Measurements from ENCODE around the gene ZNF311. TPM values are rescaled to one million over a fixed set of nuclear protein-coding genes. Genes with fewer than 3 reads are reported as not detected.

Gene ZNF311
- total and polyA plus RNA-seq, 2 of the 13 experiments (the other 11 are each of a cell fraction or from before 2014, with no cell fraction given) = not detected

GRCh38 chr6:28947831-28948270 is 57.3 kb downstream of the ZNF311 start (continued):
- TF ChIP-seq HMGXB4 (CRISPR knock-in tag; IDR thresholded peaks at IDR 0.05; ENCODE audit: borderline replicate concordance in 1 of 2, low read depth in 1 of 2) (peak; percentile 71 to 91; a peak in 3 of 4 replicates), ZNF441 (CRISPR knock-in tag; IDR thresholded peaks at IDR 0.05; ENCODE audit: borderline replicate concordance) (0 out of 2 replicates have a peak, but pooled peaks have one; percentile 29), ZNF558 (CRISPR knock-in tag; IDR thresholded peaks at IDR 0.05; ENCODE audit: borderline replicate concordance) (no peak), ZNF143 (CRISPR knock-in tag; IDR thresholded peaks at IDR 0.05) (no peak), KLF6 (CRISPR knock-in tag; IDR thresholded peaks at IDR 0.05) (no peak), ETV6 (CRISPR knock-in tag; conservative IDR thresholded peaks at IDR 0.05) (no peak), MAF1 (CRISPR knock-in tag; IDR thresholded peaks at IDR 0.05; ENCODE audit: borderline replicate concordance) (no peak), NFYB (CRISPR knock-in tag; IDR thresholded peaks at IDR 0.05) (no peak), ZNF670 (CRISPR knock-in tag; IDR thresholded peaks at IDR 0.05; ENCODE audit: borderline replicate concordance) (no peak), KDM5B (CRISPR knock-in tag; IDR thresholded peaks at IDR 0.05; ENCODE audit: borderline replicate concordance) (no peak), ZMYM3 (CRISPR knock-in tag; IDR thresholded peaks at IDR 0.05) (no peak), MEIS1 (CRISPR knock-in tag; IDR thresholded peaks at IDR 0.05; ENCODE audit: borderline replicate concordance) (no peak), ZNF766 (CRISPR knock-in tag; IDR thresholded peaks at IDR 0.05; ENCODE audit: borderline replicate concordance) (no peak), SMYD3 (CRISPR knock-in tag; IDR thresholded peaks at IDR 0.05) (no peak), JDP2 (CRISPR knock-in tag; IDR thresholded peaks at IDR 0.05; ENCODE audit: borderline replicate concordance) (no peak), MZF1 (CRISPR knock-in tag; IDR thresholded peaks at IDR 0.05; ENCODE audit: borderline replicate concordance) (no peak), KLF13 (CRISPR knock-in tag; IDR thresholded peaks at IDR 0.05) (no peak), KDM5A (IDR thresholded peaks at IDR 0.05; ENCODE audit: borderline replicate concordance, low read length) (no peak), EEA1 (CRISPR knock-in tag; IDR thresholded peaks at IDR 0.05; ENCODE audit: borderline replicate concordance) (no peak), HNRNPLL (IDR thresholded peaks at IDR 0.05; ENCODE audit: low read depth, low read length, poor library complexity, severe bottlenecking) (no peak)
- TF ChIP-seq, protein P1, sequence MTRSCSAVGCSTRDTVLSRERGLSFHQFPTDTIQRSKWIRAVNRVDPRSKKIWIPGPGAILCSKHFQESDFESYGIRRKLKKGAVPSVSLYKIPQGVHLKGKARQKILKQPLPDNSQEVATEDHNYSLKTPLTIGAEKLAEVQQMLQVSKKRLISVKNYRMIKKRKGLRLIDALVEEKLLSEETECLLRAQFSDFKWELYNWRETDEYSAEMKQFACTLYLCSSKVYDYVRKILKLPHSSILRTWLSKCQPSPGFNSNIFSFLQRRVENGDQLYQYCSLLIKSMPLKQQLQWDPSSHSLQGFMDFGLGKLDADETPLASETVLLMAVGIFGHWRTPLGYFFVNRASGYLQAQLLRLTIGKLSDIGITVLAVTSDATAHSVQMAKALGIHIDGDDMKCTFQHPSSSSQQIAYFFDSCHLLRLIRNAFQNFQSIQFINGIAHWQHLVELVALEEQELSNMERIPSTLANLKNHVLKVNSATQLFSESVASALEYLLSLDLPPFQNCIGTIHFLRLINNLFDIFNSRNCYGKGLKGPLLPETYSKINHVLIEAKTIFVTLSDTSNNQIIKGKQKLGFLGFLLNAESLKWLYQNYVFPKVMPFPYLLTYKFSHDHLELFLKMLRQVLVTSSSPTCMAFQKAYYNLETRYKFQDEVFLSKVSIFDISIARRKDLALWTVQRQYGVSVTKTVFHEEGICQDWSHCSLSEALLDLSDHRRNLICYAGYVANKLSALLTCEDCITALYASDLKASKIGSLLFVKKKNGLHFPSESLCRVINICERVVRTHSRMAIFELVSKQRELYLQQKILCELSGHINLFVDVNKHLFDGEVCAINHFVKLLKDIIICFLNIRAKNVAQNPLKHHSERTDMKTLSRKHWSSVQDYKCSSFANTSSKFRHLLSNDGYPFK (CRISPR knock-in tag; IDR thresholded peaks at IDR 0.05; ENCODE audit: borderline replicate concordance) = no peak
- TF ChIP-seq, protein P2, sequence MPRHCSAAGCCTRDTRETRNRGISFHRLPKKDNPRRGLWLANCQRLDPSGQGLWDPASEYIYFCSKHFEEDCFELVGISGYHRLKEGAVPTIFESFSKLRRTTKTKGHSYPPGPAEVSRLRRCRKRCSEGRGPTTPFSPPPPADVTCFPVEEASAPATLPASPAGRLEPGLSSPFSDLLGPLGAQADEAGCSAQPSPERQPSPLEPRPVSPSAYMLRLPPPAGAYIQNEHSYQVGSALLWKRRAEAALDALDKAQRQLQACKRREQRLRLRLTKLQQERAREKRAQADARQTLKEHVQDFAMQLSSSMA (CRISPR knock-in tag; IDR thresholded peaks at IDR 0.05) = no peak
- TF ChIP-seq, protein P3, sequence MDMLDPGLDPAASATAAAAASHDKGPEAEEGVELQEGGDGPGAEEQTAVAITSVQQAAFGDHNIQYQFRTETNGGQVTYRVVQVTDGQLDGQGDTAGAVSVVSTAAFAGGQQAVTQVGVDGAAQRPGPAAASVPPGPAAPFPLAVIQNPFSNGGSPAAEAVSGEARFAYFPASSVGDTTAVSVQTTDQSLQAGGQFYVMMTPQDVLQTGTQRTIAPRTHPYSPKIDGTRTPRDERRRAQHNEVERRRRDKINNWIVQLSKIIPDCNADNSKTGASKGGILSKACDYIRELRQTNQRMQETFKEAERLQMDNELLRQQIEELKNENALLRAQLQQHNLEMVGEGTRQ (IDR thresholded peaks at IDR 0.05; ENCODE audit: low read depth, low read length) = no peak
- TF ChIP-seq, protein P3 (CRISPR knock-in tag; IDR thresholded peaks at IDR 0.05; ENCODE audit: borderline replicate concordance) = no peak
